Peyer's patch (tissue), 4 donors: ENCODE results near the gene HCFC1. TPM values are rescaled to one million over a fixed set of nuclear protein-coding genes. Genes with fewer than 3 reads are reported as not detected.
A peak's percentile ranks its signal among the peaks of the same experiment; 100 is the strongest.

Experiments
- DNase-seq, 3 donors: peaks; one replicate each; pipeline ENCODE4 v3.0.0-alpha.2; 2017 to 2019
- H3K27ac ChIP-seq, 4 donors: fragments of 200-600 bp; sonication (generic); one replicate each; pipeline ENCODE4 v1.5.1; 2016 to 2019
- H3K27me3 ChIP-seq, 2 donors: fragments of 200-600 bp; sonication (generic); one replicate each; pipeline ENCODE4 v1.5.1; 2019
- H3K36me3 ChIP-seq, 3 donors: fragments of 200-600 bp; sonication (generic); one replicate each; pipeline ENCODE4 v1.5.1; 2016 to 2019
- H3K4me1 ChIP-seq, 4 donors: fragments of 200-600 bp; sonication (generic); one replicate each; pipeline ENCODE4 v1.5.1; 2016 to 2019
- H3K4me3 ChIP-seq, 4 donors: fragments of 200-600 bp; sonication (generic); 1 replicate in 3 of 4; 2 replicates in 1 of 4; pipeline ENCODE4 v1.5.1; 2016 to 2019; ENCODE audit warnings: mild to moderate bottlenecking in 1 of 4
- H3K9me3 ChIP-seq, 4 donors: fragments of 200-600 bp; sonication (generic); one replicate each; pipeline ENCODE4 v1.5.1; 2016 to 2019; ENCODE audit warnings: mild to moderate bottlenecking in 1 of 4
- CTCF ChIP-seq, 6 experiments: fragments of 450-650 bp in 4 of 6; fragments of 200-600 bp in 2 of 6; sonication (generic) in 1 of 6; IDR thresholded peaks; one replicate each; pipeline ENCODE4 v1.5.1; 2017 to 2019; ENCODE audit warnings: antibody characterized with exemption in 6 of 6, mild to moderate bottlenecking in 3 of 6, moderate library complexity in 1 of 6
- POLR2A ChIP-seq, 2 donors: fragments of 450-650 bp; IDR thresholded peaks; one replicate each; pipeline ENCODE4 v1.5.1; 2017; ENCODE audit warnings: antibody characterized with exemption in 2 of 2, mild to moderate bottlenecking in 2 of 2, moderate library complexity in 2 of 2
- total RNA-seq, 4 donors: library from RNA; depleted of rRNA; stranded (reverse); fragments of >200 nt; gene quantifications; one replicate each; pipeline ENCODE4 v1.1.0, GENCODE V29; 2016

HCFC1 gene
- total RNA-seq: 10 to 100 TPM; 44.1 to 70.6 (median 55.6) TPM

DNA sequence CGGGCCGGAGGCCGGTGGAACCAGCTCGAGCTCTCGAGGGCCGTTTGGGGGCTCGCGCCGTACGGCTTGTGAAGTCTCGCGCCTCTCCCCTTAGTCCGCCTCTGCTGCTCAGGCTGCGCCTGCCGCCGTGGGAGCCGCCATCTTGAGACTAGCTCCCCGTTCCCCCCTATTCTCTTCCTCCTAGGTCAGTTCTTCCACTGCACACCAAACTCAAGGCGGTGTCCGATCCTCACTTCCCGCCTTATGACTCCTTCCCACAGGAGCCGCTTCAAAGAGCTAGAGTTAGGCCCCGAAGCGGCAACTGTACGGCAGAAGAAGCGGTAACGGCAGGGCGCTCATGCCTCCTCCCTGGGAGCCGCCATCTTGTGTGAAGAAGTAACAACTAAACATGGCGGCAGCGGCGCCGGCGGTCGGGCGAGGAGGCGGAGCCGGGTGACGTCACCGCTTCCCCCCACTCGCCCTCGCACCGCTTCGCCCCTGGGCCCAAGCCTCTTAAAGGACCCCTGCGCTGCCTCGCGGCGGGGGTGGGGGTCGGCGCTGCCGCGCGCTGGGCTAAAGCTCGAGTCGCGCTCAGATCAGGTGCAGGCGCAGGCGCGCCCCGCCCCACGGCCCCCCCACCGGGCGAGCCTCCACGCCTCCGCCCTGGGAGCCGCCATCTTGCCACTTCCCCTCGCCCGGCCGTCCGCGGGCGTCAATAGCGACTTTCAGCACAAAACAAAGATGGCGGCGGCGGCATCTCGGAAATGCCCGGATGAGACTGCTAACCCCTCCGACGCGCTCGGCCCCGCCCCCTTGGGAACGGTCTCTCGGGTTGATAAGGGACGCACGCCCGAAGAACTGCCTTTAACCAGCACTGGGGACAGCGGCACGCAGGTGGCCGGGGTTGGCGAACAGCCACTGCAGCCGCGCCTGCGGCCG is at the start of gene HCFC1:
Gene HCFC1, minus strand, starts transcription at position 369 of the 918 bp plus-strand sequence. CDS start 978 bp downstream, outside the sequence.
- TF ChIP-seq CTCF (IDR thresholded peaks at IDR 0.05) (no peak), POLR2A (IDR thresholded peaks at IDR 0.05) (peak in 1 of 2 donors; percentile 15)
- Histone ChIP-seq H3K4me3 (peak within 1 kb of the TSS; percentile 70 to 85 (median 79)), H3K27ac (peak within 1 kb of the TSS; percentile 99 to 100 (median 99)), H3K36me3 (no peaks in the 10 kb centered on the region), H3K27me3 (no peaks in the 10 kb centered on the region), H3K9me3 (no peaks in the 10 kb centered on the region), H3K4me1 (peaks cover 0 to 47% (median 9%) of the 10 kb centered on the region in 4 donors)
- DNase-seq: peak; percentile 88 to 97 (median 95)

DNA sequence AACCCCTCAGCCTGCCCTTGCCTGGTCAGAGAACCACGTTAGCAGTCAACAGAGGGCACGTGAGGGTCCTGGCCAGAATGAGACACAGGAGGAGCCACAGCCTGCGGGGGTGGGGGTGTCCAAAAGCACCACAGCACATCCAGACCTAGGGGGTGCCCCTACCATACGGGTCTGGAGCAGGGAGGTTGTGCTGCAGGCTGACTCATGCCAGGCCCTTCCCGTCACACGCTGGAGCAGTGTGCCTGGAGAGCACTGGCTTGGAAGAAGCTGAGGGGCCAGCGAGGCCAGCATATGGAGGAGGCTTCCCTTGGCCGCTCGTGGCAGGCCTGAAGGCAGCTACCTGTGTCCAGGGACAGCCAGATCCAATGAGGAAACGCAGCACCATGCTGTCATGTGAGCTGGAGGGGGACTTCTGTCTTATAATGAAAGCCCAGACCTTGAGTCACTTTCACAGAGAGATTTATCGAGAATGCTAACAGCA is 49.6 kb upstream of the HCFC1 start:
- no peaks in the 10 kb centered on the region for H3K4me1 ChIP-seq
- H3K27me3 ChIP-seq: no peaks in the 10 kb centered on the region
- H3K36me3 ChIP-seq: peaks cover 0 to 16% (median 0%) of the 10 kb centered on the region in 3 donors
- H3K9me3 ChIP-seq: no peaks in the 10 kb centered on the region
- H3K4me3 ChIP-seq: no peak overlapping the region
- H3K27ac ChIP-seq: peak overlapping the region in 3 of 4 donors; percentile 86 to 92 (median 87)
- no peak for TF ChIP-seq CTCF (IDR thresholded peaks at IDR 0.05)
- no peak for TF ChIP-seq POLR2A (IDR thresholded peaks at IDR 0.05)
- DNase-seq: no peak

DNA sequence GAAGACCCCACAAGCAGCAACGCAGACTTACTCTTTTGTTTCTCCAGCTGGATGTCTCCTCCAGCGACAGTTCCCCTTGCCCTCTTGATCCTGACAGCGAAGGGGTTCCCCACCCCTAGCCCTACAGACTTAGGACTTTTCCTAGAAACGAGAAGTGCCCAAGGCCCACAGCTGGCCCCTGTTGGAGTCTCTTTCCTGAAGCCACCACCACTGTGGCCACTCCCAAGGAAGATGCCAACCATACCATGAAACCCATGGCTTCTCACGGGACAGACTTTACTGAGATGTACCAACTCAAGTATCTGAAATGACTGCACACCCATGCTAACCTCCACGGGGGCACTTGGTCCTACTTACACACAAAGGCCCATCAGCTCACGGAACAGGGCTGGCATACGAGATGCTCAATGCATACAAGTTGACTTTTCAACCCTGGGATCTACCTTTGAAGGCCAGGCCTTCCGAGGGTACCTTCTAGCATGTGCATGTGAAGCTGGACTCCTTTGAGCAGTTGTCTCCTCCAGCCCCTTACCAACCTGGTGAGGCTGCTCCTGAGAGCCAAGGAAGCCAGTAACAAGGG is 49.0 kb upstream of the HCFC1 start:
- Histone ChIP-seq H3K27ac (peak overlapping the region; percentile 86 to 92 (median 86)), H3K4me3 (peak overlapping the region; percentile 46 to 69 (median 58)), H3K4me1 (no peaks in the 10 kb centered on the region), H3K36me3 (peaks cover 0 to 21% (median 0%) of the 10 kb centered on the region in 3 donors), H3K27me3 (no peaks in the 10 kb centered on the region), H3K9me3 (no peaks in the 10 kb centered on the region)
- DNase-seq: no peak
- TF ChIP-seq CTCF (IDR thresholded peaks at IDR 0.05): no peak
- no peak for TF ChIP-seq POLR2A (IDR thresholded peaks at IDR 0.05)

DNA sequence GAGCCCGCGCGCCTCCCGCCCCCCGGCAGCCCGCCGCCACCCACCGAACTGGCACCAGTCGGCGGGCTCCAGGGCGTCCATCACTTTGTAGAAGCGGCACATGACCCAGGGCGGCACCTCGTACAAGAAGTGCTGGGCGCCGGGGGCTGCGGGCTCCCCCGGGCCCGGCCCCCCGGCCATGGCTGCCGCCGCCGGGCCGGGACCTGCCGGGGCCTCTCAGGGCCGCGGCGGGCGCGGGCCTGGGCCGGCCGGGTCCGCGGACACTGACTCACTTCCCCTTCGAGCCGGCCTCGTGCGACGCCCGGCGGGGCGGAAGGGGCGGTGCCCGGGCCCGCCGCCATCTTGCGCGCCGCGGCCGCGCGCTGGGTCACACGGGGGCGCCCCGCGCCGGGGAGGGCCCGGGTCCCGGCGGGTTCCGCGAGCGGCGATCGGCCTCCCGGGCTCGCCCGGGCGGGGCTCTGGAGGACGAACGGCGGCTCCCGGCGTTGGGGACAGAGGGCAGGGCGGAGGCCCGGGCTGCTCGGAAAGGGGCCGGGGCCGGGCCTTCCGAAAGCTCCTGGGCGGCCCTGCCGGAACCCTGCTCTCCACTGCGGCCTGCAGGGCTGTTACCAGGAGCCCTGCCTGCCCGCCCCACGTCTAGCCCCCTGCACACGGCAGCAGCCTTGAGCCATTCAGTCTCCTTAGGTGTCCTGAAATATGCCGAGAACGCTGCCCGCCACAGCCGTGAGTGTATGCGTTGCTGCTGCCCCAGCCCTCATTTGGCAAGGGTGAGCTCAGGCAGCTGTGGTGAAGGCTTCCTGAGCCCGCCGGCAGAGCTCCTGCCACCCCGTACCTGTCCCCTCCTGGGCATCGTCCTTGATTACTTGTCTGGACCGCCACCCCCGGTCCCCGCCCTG is 48.3 kb upstream of the HCFC1 start, which contains the start of gene IRAK1:
Gene IRAK1, minus strand, starts transcription at position 270 of the 896 bp plus-strand sequence. Its CDS starts 90 bp downstream, at position 180.
- H3K4me1 ChIP-seq: no peaks in the 10 kb centered on the region

More for the DNA sequence above, 48.3 kb upstream of the HCFC1 start, which contains the start of gene IRAK1:
- DNase-seq: peak; percentile 42 to 80 (median 75)
- peak within 1 kb of the TSS; percentile 49 to 69 (median 62) for H3K4me3 ChIP-seq
- peaks cover 0 to 25% (median 0%) of the 10 kb centered on the region in 3 donors for H3K36me3 ChIP-seq
- H3K27ac ChIP-seq: peak within 1 kb of the TSS; percentile 86 to 92 (median 88)
- no peaks in the 10 kb centered on the region for H3K9me3 ChIP-seq
- no peaks in the 10 kb centered on the region for H3K27me3 ChIP-seq
- TF ChIP-seq POLR2A (IDR thresholded peaks at IDR 0.05): peak in 1 of 2 donors; percentile 55
- TF ChIP-seq CTCF (IDR thresholded peaks at IDR 0.05): peak in 1 of 6 experiments; percentile 6
